ENCODE measurements around the gene PTX4. TPM values are rescaled to one million over a fixed set of nuclear protein-coding genes. Genes with fewer than 3 reads are reported as not detected.

Gene PTX4
- total RNA-seq, 1 donor from 2014 or later: under 0.01 TPM

GRCh38 chr16:1534021-1535020, 45.6 kb upstream of the PTX4 start:
- Histone ChIP-seq H3K4me3 (ENCODE audit: low read depth, low read length) (no peak overlapping the region), H3K36me3 (ENCODE audit: control insufficient read depth, insufficient read depth, low read length) (no peaks in the 10 kb centered on the region), H3K27me3 (ENCODE audit: control insufficient read depth, insufficient read depth, low read length) (no peaks in the 10 kb centered on the region)
- DNase-seq (ENCODE audit: low read depth): no peak
- FAIRE-seq: no peak
- no peak for TF ChIP-seq CTCF (IDR thresholded peaks at IDR 0.05; ENCODE audit: insufficient read depth, low read length, severe bottlenecking)

GRCh38 chr16:1533443-1533951, 44.8 kb upstream of the PTX4 start, which contains the start of gene TMEM204:
TSS of gene TMEM204 (plus strand) at chr16:1533666. CDS start at chr16:1534276, 610 bp downstream.
- H3K4me3 ChIP-seq (ENCODE audit: low read depth, low read length): no peak within 1 kb of the TSS
- DNase-seq (ENCODE audit: low read depth): no peak

GRCh38 chr16:1532771-1533170, 44.0 kb upstream of the PTX4 start:
- no peaks in the 10 kb centered on the region for H3K36me3 ChIP-seq (ENCODE audit: control insufficient read depth, insufficient read depth, low read length)
- FAIRE-seq: no peak
- H3K27me3 ChIP-seq (ENCODE audit: control insufficient read depth, insufficient read depth, low read length): no peaks in the 10 kb centered on the region
- no peak overlapping the region for H3K4me3 ChIP-seq (ENCODE audit: low read depth, low read length)
- no peak for DNase-seq (ENCODE audit: low read depth)
- no peak for TF ChIP-seq CTCF (IDR thresholded peaks at IDR 0.05; ENCODE audit: insufficient read depth, low read length, severe bottlenecking)

More at GRCh38 chr16:1533443-1533951, 44.8 kb upstream of the PTX4 start, which contains the start of gene TMEM204:
- no peaks in the 10 kb centered on the region for H3K27me3 ChIP-seq (ENCODE audit: control insufficient read depth, insufficient read depth, low read length)
- TF ChIP-seq CTCF (IDR thresholded peaks at IDR 0.05; ENCODE audit: insufficient read depth, low read length, severe bottlenecking): no peak
- no peaks in the 10 kb centered on the region for H3K36me3 ChIP-seq (ENCODE audit: control insufficient read depth, insufficient read depth, low read length)
- no peak for FAIRE-seq

GRCh38 chr16:1532081-1532760, 43.5 kb upstream of the PTX4 start:
- Histone ChIP-seq H3K27me3 (ENCODE audit: control insufficient read depth, insufficient read depth, low read length) (no peaks in the 10 kb centered on the region), H3K36me3 (ENCODE audit: control insufficient read depth, insufficient read depth, low read length) (no peaks in the 10 kb centered on the region), H3K4me3 (ENCODE audit: low read depth, low read length) (no peak overlapping the region)
- no peak for FAIRE-seq
- DNase-seq (ENCODE audit: low read depth): no peak
- no peak for TF ChIP-seq CTCF (IDR thresholded peaks at IDR 0.05; ENCODE audit: insufficient read depth, low read length, severe bottlenecking)

- DNase-seq (ENCODE audit: low read depth) (no peak), FAIRE-seq (no peak)
- Histone ChIP-seq H3K4me3 (ENCODE audit: low read depth, low read length) (no peak overlapping the region), H3K36me3 (ENCODE audit: control insufficient read depth, insufficient read depth, low read length) (no peaks in the 10 kb centered on the region), H3K27me3 (ENCODE audit: control insufficient read depth, insufficient read depth, low read length) (no peaks in the 10 kb centered on the region)
- no peak for TF ChIP-seq CTCF (IDR thresholded peaks at IDR 0.05; ENCODE audit: insufficient read depth, low read length, severe bottlenecking)
Observed at GRCh38 chr16:1531638-1531910, 42.8 kb upstream of the PTX4 start.
